HG02588 (cell line): ENCODE results near the gene TP53I11.
A peak's percentile ranks its signal among the peaks of the same experiment; 100 is the strongest.

Experiments
- ATAC-seq: cut with Tn5 transposase; IDR thresholded peaks from one replicate; pipeline ENCODE4 v1.9.1; 2021; ENCODE audit warnings: mild to moderate bottlenecking, moderate library complexity; ENCODE audit not compliant: unreplicated experiment

The TP53I11 gene

DNA sequence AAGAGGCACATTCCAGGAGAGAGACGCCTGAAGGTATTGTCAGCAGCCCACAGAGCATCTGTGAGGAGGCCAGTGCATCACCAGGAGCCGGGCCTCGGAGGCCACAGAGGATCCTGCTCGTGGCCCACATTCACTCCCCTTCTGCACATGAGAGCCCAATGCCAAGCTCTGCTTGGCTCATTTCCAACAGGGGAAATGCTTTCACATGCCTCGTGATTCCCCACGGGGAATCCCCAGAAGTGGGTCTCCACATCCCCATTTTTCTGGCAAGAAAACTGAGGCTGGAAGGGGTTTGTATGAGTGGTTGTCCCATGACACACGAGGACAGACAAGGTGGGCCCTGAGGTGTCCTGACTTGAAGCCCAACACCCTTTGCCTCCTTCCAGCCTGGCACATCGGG is 34.4 kb downstream of the TP53I11 start:
- no peak for ATAC-seq

DNA sequence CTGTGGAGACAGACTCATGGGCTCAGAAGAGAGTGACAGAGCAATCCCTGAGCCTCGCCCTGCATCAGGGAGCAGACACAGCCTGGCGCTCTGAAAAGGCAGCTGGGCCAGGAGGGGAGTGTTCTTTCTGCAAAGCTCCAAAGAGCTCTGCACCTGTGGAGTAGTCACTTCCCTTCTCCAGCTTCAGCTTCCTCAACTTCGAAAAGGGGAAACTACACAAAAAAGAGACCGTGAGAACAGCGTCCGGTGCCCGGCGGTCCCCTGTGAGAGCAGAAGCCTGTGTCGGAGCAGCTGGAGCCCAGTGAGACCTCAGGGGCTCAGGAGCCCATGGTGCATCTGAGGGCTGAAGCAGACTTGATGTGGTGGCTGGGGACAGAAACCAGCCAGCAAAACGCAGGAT is 35.1 kb downstream of the TP53I11 start:
- ATAC-seq = no peak

DNA sequence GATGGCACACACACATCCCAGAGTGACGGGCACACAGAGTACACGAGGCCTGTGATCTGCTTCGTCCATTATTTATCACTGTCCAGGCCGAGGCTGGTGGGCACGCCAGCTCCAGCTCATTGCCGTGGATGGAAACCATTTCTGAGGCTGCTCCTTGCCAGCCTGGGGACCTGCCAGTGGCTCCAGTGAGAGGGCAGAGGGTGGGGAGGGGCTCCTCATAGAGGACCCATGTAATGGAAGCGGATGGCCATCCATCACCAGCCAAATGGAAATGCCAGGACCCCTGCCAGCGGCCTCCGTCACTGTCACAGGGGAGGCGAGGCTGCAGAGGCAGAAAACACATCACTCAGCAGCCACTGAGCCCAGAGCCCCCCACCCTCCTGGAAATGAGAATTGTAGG is 35.7 kb downstream of the TP53I11 start:
- no peak for ATAC-seq

DNA sequence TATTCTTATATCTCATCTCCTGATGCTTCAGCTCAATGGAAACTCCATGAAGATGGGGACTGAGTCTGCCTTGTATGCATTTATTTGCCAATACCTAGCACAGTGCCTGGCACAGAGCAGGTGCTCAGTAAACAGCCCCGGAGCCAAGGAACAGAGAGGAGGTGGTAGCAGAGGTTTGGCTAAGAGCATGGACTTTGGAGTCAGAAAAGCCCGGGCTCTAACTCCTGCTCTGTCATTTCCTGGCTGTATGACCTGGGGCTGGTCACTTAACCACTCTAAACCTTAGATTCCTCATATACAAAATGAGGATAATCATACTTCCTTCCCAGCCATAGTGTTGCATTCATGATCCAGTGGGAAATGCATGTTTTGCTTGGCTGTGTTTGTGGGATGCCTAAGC is 36.6 kb downstream of the TP53I11 start:
- ATAC-seq = no peak

DNA sequence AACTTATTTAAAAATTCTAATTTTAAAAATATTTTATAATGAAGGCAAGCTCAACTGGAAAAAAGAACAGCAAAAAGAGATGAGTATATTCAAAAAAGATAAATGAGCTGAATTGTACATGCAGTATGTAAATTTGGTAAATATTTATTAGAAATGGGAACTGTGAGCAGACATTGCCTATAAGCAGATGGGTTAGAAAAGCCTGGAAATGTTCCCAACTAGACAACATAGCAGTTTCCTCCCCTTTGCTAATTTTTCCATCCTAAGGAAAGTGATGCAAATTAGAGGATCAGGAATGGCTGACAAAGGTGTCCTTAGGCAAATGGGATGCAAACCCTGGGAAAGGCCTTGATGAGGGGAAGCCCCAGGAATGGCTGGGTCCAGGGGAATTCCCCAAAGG is 37.2 kb downstream of the TP53I11 start:
- ATAC-seq = no peak

DNA sequence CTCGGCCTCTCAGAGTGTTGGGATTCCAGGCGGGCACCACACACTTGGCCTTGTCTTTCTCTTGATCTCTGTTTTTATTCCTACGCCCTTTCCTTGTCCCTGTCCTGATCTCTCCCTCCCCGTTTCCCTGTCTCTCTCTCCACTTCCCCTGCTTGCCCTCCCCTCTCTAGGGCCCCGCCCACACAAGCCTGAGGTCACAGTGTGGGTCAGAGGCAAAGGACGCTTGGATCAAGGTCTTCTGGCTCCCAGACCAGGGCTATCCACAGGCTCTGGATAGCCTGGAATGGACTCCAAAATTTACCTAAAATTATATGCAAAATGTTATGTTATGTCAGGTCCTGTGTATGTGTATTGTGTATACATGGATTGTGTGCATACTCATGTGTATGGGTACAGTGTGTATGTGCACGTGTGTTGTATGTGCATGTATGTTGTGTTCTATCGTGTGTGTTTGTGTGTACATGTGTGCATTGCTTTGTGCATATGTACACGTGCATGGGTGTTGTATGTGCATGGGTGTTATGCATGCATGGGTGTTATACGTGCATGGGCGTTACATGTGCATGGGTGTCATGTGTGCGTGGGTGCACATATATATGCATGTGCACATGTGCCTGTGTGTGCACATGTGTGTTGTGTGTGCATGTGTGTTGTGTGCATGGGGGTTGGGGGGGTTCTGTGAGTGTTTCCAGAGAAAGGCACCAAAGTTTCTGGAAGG is 38.3 kb downstream of the TP53I11 start:
- ATAC-seq = no peak

DNA sequence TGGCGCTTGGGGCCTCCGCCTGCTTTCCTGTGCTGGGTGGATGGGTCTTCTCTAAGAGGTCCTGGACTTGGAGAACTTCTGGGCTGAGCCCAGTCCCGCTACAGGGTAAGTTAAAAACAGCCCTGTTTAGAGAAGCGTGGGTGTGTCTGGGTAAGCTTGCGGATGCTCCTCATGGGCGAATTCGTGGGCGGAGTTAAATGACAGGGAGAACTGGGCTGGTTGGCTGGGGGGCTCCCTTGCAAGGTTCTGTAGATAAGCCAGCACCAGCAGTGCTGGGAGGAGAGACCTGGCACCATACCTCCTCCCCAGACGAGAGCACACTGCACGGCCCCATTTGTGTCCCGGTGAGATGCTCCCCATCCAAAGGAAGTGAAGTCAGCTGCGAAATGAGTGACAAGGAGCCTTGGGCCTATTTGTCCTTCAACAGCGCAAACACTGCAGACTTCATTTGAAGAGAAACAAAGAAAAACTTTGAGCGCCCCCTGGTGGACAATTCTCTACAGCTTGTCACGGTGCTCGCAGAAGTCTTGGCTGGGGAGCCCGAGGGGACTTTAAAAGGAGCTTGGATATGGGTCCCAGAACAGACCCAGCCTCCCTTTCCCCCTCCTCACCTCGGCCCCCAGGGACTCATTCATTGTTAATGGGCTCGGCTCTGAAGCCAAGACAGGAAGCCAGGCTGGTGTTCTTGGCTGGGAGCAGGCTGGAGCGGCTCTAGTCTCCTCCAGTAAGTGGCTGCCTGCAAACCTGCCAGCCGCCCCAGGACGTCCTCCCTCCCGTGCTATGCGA is 39.5 kb downstream of the TP53I11 start:
- no peak for ATAC-seq

DNA sequence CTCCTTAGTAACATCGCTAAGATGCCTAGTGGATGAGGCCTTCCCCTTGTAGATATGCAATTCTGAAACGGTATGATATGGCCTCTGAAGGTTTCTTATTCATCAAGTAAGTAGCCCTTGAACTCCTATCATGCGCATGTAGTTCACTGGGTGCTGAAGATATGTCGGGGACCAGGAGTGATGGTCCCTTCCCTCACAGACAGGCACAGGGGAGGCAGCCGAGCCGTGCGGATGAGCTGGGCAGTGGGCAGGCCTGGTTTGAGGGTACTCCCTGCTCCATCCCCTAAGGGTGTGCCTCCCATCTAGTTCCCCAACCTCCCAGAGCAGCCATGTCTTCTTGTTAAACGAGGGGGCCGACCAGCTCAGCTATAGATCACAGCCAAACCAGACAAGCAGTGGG is 40.1 kb downstream of the TP53I11 start:
- no peak for ATAC-seq

DNA sequence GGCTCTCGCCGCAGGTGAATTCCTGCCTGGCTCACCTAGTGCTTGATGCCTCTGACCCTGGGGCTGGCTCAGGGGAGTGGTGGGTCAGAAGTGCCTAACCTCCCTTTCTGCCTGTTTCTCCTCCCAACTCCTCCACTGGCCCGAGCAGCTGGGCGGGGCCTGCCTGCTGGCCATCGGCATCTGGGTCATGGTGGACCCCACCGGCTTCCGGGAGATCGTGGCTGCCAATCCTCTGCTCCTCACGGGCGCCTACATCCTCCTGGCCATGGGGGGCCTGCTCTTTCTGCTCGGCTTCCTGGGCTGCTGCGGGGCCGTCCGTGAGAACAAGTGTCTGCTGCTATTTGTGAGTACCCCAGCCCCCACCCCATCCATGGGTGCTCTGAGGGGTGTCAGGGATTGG is 41.1 kb downstream of the TP53I11 start:
- no peak for ATAC-seq

DNA sequence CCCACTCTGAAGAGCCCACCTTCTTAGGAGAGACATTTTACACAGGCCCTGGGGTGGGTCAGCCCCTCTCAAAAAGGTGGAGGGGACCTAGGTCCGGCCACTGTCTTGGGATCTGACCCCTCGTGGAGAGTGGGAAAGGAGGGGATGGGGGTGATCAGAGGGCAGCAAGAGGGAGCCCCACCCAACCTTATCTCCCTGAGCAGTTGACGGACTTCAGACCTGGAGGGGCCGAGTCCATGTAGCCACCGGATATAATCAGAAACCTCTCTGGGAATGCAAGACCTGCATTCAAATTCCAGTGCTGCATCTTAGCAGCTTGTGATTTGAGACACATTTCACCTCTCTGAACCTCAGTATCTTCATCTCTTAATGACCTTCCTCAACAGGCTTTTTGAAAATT is 44.0 kb downstream of the TP53I11 start:
- no peak for ATAC-seq

DNA sequence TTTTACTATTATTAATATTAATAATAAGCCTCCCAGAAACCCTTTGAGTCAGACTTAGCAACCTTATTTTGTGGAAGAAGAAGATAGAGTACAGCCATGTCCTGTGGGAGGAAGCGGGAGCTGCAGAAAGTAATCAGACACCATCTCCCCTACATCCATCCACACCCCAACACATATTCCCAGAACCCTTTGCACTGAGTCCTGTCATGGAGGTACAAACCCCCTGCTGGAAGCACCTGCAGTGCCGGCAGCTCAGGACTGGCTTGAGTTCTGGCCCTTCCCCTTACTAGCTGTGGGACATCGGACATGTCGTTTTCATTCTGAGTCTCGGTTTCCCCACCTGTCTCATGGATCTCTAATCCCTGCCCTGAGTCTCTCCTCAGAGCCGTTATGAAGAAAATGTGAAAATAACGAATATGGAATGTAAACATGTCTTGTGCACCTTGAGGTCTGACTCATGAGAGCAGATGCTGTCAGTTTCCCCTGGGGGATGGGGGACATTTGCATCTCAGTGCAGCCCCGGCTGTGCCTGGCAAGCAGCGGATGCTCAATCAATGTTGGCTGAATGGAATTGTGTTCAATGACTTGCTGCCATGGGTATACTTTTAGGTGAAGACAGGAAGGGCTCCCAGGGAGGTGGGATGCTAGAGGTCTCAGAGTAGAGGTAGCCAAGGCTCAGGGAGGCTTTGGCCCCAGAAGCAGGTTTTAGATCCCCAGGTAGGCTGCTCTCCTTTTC is 45.4 kb downstream of the TP53I11 start:
- no peak for ATAC-seq

DNA sequence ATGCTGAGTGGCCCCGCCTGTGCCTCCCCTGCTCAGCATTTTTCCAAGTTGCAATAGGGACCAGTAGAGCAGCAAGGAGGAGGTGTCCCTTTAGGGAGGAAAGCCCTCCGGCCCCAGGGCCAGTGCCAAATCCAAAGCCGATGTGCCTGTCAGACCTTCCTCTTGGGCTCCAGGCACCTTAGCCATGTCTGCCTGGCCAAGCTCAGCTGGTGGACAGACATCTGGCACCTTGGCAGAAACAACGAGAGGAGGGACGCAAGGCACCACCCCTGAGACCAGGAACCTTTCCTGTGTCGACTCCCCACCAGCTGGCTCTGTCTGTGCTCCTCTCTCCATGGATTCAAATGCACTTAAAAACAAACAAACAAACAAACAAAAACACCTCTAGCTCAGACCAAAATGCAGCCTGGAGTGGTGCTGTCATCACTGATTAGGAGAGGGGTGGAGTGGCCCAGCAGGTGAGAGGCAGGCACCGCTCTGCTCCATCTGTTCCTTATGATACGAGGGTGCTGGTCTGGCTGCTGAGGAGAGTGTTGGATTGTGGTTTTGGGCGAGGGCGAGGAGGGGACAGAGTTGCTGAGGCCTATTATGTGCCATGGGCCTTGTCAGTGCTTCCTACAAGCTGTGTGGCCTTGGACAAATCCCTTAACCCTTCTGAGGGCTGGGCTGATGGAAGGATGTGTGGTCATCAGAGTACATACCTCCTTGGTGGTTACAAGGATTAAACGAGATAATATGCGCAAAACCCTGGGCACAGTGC is 46.2 kb downstream of the TP53I11 start:
- no peak for ATAC-seq

DNA sequence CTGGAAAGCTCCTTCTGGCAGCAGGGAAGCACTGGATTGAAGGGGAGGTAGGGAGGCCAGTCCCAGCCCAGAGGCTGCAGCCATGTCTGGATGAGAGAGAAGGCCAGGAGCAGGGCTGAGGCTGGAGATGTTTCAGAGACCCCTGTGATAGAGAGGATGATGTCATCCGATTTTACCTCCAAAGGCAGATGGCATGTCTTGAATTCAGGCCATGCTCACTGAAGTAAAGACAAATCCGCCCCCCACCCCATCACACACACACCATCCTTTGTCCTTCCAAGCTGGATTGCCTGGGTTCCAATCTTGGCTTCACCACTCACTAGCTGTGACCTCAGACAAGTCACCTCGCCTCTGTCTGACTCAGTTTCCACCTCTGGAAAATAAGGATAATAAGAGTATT is 47.2 kb downstream of the TP53I11 start:
- no peak for ATAC-seq

DNA sequence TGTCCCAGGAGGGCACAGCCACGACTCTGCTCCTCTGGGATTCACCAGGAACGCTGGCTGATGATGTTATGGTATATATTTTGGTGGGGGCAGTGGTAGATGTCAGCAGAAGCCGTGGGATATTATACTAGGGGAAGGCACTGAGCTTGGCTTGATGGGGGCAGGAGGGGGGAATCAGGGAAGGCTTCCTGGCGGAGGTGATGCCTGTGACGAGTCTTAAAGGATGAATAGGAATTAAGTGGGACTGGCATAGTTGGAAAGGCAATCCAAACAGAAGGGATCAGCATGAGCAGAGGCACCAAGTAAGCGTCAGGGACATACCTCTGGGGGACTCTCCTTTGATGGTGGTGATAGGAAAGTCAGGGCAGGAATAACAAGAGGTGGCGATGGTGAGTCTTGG is 47.6 kb downstream of the TP53I11 start:
- ATAC-seq = no peak

DNA sequence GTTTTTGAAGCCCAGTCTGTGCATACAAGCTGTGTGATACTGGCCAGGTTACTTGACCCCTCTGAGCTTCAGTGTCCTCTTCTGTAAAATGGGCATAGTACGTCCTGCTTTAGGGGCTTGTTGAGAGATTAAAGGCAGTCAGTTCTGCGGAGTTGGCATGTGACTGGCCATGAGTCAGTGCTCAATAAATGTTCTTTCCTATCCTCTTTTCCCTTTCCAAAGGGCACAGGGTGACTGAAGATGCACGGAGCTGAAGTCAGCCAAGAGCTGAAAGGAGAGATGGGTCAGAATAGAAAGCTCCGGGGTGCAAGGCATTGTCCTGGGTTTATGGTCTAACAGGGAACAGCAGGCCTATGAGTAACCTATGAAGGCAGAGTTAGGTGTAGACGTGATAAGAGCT is 48.9 kb downstream of the TP53I11 start:
- ATAC-seq = no peak

DNA sequence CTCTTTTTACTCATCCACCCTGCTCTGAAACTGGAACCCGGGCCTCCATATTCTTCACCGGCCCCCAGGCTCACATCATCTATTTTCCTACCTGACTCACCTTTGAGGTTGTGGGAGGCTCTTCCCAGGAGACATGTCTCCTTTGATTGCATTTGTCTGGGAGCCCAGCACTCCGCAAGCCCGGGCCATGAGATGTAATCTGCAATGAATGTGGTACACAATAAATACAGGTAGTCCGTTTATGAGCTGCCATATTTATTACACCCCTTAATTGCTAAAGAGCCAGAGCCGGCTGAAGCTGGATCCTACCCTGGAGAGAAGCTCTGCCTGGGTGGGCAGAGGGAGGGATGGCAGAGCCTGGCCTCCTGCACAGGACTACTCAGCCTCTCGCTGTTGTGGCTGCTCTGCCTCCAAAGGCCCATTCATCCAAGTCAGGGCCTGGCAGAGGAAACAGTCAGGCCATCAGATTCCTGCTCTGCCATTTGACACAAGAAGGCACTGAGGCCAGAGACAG is 49.5 kb downstream of the TP53I11 start:
- ATAC-seq = no peak

DNA sequence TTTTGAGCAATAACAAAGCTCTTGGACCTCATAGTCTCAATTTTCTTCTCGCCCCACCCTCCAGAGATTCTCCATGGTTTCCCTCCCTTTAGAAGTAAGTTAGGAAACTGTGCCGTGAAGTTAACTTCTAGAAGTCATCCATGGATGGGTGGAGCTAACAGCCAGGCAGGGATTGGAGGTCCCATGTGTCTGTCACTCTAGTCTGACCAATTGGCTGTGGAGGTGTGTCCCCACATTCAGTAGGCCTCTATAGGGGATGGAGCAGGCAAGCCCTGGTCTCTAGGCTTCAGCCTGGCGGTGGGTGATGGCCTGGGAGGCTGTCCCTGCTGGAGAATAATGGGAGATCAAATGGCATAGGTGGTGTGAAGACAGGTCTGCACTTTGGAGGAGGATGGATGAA is 50.7 kb downstream of the TP53I11 start:
- ATAC-seq = peak; percentile 63

DNA sequence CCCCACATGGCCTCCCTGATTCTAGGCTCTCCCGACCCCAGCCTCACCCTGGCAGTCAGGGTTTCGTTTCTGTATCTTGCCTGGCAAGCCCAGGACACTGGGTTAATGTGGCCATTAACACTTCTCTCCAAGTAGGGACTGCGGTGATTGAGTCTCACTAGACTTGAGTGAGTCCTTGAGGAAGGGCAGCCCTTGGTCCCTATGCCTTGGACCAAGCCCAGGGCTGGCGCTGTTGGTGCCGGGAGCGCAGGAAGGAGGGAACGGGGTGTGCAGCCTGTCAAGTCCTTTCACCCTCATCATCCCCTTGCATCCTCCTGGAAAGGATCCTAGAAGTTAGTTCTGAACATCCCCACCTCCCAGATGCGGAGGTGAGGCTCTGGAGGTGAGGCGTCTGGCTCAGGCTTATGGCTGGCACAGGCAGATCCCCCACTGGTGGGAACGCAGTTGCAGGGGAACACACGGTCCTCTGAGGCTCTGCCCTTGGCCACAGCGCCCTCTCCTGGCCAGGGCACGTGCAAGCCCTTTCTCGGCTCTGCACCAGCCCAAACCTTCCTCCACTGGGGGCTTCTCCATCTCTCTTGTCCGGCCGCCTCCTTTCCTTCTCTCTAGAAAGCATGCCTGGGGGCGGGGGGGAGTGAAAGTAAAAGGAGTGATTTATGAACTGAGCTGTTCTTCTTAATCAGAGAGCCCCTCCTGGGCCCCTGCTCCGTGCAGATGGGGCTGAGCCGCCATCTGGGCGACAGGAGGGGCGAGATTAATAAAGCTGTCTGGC is 56.7 kb downstream of the TP53I11 start:
- ATAC-seq = no peak

DNA sequence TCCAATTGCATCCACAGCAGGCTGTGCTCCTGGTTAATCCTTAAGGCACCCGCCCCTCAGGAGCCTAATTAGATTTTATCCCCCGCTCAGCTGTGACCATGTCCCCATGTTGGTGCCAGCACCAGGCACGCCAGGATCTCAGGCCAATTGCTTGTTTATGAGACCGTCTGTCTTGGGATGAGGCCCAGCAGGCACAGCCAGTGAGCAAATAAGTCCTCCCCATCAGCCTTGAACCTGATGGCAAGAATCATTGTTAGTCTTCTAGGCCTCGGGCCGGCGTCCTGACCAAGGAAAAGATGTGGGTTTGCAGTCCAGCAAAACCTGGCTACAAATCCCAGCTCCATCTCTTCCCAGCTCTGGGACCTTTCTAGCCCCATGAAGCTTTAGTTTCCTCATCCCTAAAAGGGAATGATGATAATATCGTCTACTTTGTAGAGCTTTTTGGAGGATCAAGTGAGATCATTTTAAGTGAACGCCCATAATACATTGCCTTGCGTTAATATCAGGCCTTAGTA is 57.3 kb downstream of the TP53I11 start:
- no peak for ATAC-seq

DNA sequence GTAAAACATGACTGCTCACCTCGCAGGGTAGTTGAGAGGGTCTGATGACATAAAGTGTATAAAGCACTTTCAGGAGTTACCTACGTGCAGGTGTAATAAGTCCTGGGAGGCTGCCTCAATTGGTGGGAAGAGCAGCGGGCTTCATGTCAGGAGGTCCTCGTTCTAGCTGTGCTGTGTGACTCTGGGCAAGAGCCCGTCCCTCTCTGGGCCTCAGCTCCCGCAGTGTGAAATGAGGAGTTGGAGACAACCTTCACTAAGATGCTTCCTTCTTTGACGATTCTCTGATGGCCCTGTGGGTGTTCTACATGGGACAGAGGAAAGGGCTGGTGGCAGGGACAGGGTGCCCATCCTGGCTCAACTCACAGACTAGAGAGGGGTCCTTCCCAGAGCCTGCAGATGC is 57.8 kb downstream of the TP53I11 start:
- no peak for ATAC-seq
